HepG2 (cell line): ENCODE data around the gene NSMCE1. TPM values are rescaled to one million over a fixed set of nuclear protein-coding genes. Genes with fewer than 3 reads are reported as not detected.
A peak's percentile ranks its signal among the peaks of the same experiment; 100 is the strongest.

Source experiments
- CBX2 ChIP-seq, 2 experiments: fragments of 200-600 bp in 1 of 2; sonication (generic); formaldehyde crosslinking in 1 of 2; IDR thresholded peaks; 2 replicates each; pipeline versions ENCODE4 v1.7.0 to v1.8.1; 2018 to 2022; ENCODE audit warnings: low read depth in 2 of 2, low read length in 1 of 2, mild to moderate bottlenecking in 1 of 2, missing genetic modification reagents in 1 of 2
- CEBPB ChIP-seq: IDR thresholded peaks from 2 replicates; pipeline ENCODE4 v1.6.1; 2011; ENCODE audit warnings: low read depth, low read length, improper control_type of control experiment, borderline replicate concordance
- EED ChIP-seq: sonication (generic); formaldehyde crosslinking; IDR thresholded peaks from 2 replicates; pipeline ENCODE4 v1.5.0; 2020; ENCODE audit warnings: mild to moderate bottlenecking, missing genetic modification reagents
- EP300 ChIP-seq, 3 experiments: sonication (generic) in 1 of 3; formaldehyde crosslinking in 1 of 3; IDR thresholded peaks; 2 replicates each; pipeline versions ENCODE4 v1.5.1 to v1.6.1; 2011 to 2020; ENCODE audit warnings: low read depth in 2 of 3, low read length in 2 of 3, borderline replicate concordance in 1 of 3, improper control_type of control experiment in 1 of 3, mild to moderate bottlenecking in 1 of 3, missing genetic modification reagents in 1 of 3, moderate library complexity in 1 of 3
- FOXK1 ChIP-seq: sonication (generic); formaldehyde crosslinking; IDR thresholded peaks from 2 replicates; pipeline ENCODE4 v1.4.0; 2020; ENCODE audit warnings: low read depth, missing genetic modification reagents, borderline replicate concordance
- LCORL ChIP-seq, 2 experiments: fragments of 450-650 bp in 1 of 2; sonication (generic) in 1 of 2; formaldehyde crosslinking in 1 of 2; IDR thresholded peaks; 2 replicates each; pipeline versions ENCODE4 v1.5.0 to v1.6.1; 2017 to 2020; ENCODE audit warnings: antibody characterized with exemption in 1 of 2, missing genetic modification reagents in 1 of 2
- MAF1 ChIP-seq: sonication (generic); formaldehyde crosslinking; IDR thresholded peaks from 2 replicates; pipeline ENCODE4 v1.5.0; 2020; ENCODE audit warnings: missing genetic modification reagents, borderline replicate concordance
- MAFK ChIP-seq, 2 experiments: IDR thresholded peaks in 1 of 2; conservative IDR thresholded peaks in 1 of 2; 2 replicates each; pipeline ENCODE4 v1.6.1; 2011; ENCODE audit warnings: improper control_type of control experiment in 2 of 2, low read length in 2 of 2
- PHF21A ChIP-seq: sonication (generic); formaldehyde crosslinking; IDR thresholded peaks from 2 replicates; pipeline ENCODE4 v1.5.0; 2020; ENCODE audit warnings: mild to moderate bottlenecking, missing genetic modification reagents
- RFX1 ChIP-seq: fragments of 450-650 bp; IDR thresholded peaks from 2 replicates; pipeline ENCODE4 v1.6.1; 2017
- SATB2 ChIP-seq: sonication (generic); formaldehyde crosslinking; IDR thresholded peaks from 2 replicates; pipeline ENCODE4 v1.5.0; 2020; ENCODE audit warnings: missing genetic modification reagents
- SIN3B ChIP-seq: fragments of 150-350 bp; IDR thresholded peaks from 2 replicates; pipeline ENCODE4 v1.6.1; 2014; ENCODE audit warnings: low read length
- TOPORS ChIP-seq: sonication (generic); formaldehyde crosslinking; IDR thresholded peaks from 2 replicates; pipeline ENCODE4 v1.8.0; 2023; ENCODE audit warnings: mild to moderate bottlenecking, missing genetic modification reagents
- ZEB1 ChIP-seq: IDR thresholded peaks from 2 replicates; pipeline ENCODE4 v1.6.1; 2012; ENCODE audit warnings: mild to moderate bottlenecking, low read depth, inconsistent platforms; ENCODE audit not compliant: insufficient replicate concordance
- ZNF17 ChIP-seq: sonication (generic); formaldehyde crosslinking; IDR thresholded peaks from 2 replicates; pipeline ENCODE4 v1.5.0; 2020; ENCODE audit warnings: mild to moderate bottlenecking, missing genetic modification reagents
- ZNF263 ChIP-seq: sonication (generic); formaldehyde crosslinking; IDR thresholded peaks from 2 replicates; pipeline ENCODE4 v1.4.0; 2020; ENCODE audit warnings: missing genetic modification reagents
- ZNF563 ChIP-seq: sonication (generic); formaldehyde crosslinking; IDR thresholded peaks from 2 replicates; pipeline ENCODE4 v1.8.0; 2022; ENCODE audit warnings: mild to moderate bottlenecking, moderate library complexity, missing genetic modification reagents
- ZNF614 ChIP-seq: IDR thresholded peaks from 2 replicates; pipeline ENCODE4 v1.6.1; 2018; ENCODE audit warnings: missing biosample characterization, missing genetic modification reagents, inconsistent platforms, borderline replicate concordance
- polyA plus RNA-seq, 8 experiments: library from polyadenylated mRNA; depleted of rRNA in 3 of 8; stranded (reverse) in 7 of 8; unstranded in 1 of 8; fragments of >200 nt; fragmentation: Illumina TruSeq in 4 of 8; extraction: Trizol in 4 of 8; gene quantifications; 2 replicates each; pipeline versions ENCODE4 v1.2.1 to v1.2.3, GENCODE V29; 2011 to 2016; ENCODE audit warnings: low read depth in 4 of 8, missing spikeins in 1 of 8, mixed read lengths in 1 of 8; ENCODE audit not compliant: insufficient read depth in 1 of 8
- total RNA-seq, 5 experiments: library from RNA; depleted of rRNA; stranded (reverse); fragments of >200 nt; fragmentation: Illumina TruSeq; extraction: Trizol; gene quantifications; 2 replicates each; pipeline ENCODE4 v1.2.3, GENCODE V29; 2016; ENCODE audit warnings: low read depth in 1 of 5
- TF ChIP-seq, protein P1 (sequence below): sonication (generic); formaldehyde crosslinking; IDR thresholded peaks from 2 replicates; pipeline ENCODE4 v1.4.0; 2020; ENCODE audit warnings: missing genetic modification reagents
- TF ChIP-seq, protein P2 (sequence below): sonication (generic); formaldehyde crosslinking; IDR thresholded peaks from 2 replicates; pipeline ENCODE4 v1.5.1; 2020; ENCODE audit warnings: mild to moderate bottlenecking, missing genetic modification reagents, moderate library complexity
- TF ChIP-seq, protein P3 (sequence below): fragments of 450-650 bp; IDR thresholded peaks from 2 replicates; pipeline ENCODE4 v1.6.1; 2017
- TF ChIP-seq, protein P4 (sequence below): sonication (generic); formaldehyde crosslinking; IDR thresholded peaks from 2 replicates; pipeline ENCODE4 v1.4.0; 2020; ENCODE audit warnings: missing genetic modification reagents

The NSMCE1 gene
- total and polyA plus RNA-seq, 2 of the 13 experiments (the other 11 are each of a cell fraction or from before 2014, with no cell fraction given): 42.7 to 52.9 TPM

DNA sequence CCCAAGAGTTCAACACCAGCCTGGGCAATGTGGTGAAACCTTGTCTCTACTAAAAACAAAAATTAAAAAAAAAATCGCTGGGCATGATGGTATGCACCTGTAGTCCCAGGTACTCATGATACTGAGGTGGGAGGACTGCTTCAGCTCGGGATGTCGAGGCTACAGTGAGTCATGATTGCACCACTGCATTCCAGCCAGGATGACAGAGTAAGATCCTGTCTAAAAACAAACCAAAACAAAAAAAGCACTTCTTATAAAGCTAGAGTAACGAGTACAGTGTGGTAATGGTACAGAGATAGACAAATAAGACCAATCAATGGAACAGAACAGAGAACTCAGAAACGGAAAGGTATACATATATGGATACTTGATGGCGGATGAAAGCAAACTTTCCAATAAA lies 4.4 kb downstream of the NSMCE1 start (continued):
- TF ChIP-seq LCORL (IDR thresholded peaks at IDR 0.05) (peak; percentile 78; the same call in 1 of the 2 replicates), LCORL (CRISPR knock-in tag; IDR thresholded peaks at IDR 0.05) (peak; percentile 89), ZNF17 (CRISPR knock-in tag) (no peak), SIN3B (no peak), MAF1 (no peak), CEBPB (peak; percentile 95), EP300 (IDR thresholded peaks at IDR 0.05; ENCODE audit: low read depth in 2 of 2, low read length in 2 of 2) (peak; percentile 63 to 77; a peak in 2 of 4 replicates), EP300 (CRISPR knock-in tag; IDR thresholded peaks at IDR 0.05; ENCODE audit: borderline replicate concordance) (peak; percentile 57; the same call in 1 of the 2 replicates), TOPORS (no peak), ZNF263 (CRISPR knock-in tag) (peak; percentile 99), FOXK1 (CRISPR knock-in tag) (peak; percentile 65; the same call in 1 of the 2 replicates), MAFK (conservative IDR thresholded peaks at IDR 0.05 in 1 of 2, IDR thresholded peaks at IDR 0.05 in 1 of 2; ENCODE audit: low read length in 2 of 2) (no peak), CBX2 (IDR thresholded peaks at IDR 0.05; ENCODE audit: low read depth, low read length) (no peak), CBX2 (CRISPR knock-in tag; IDR thresholded peaks at IDR 0.05; ENCODE audit: low read depth) (no peak), RFX1 (no peak), ZNF563 (CRISPR knock-in tag) (no peak), ZEB1 (peak; percentile 91), EED (CRISPR knock-in tag) (no peak), ZNF614 (CRISPR knock-in tag) (peak; percentile 69; the same call in 1 of the 2 replicates), PHF21A (CRISPR knock-in tag) (no peak), SATB2 (CRISPR knock-in tag) (no peak)
- TF ChIP-seq, protein P1, sequence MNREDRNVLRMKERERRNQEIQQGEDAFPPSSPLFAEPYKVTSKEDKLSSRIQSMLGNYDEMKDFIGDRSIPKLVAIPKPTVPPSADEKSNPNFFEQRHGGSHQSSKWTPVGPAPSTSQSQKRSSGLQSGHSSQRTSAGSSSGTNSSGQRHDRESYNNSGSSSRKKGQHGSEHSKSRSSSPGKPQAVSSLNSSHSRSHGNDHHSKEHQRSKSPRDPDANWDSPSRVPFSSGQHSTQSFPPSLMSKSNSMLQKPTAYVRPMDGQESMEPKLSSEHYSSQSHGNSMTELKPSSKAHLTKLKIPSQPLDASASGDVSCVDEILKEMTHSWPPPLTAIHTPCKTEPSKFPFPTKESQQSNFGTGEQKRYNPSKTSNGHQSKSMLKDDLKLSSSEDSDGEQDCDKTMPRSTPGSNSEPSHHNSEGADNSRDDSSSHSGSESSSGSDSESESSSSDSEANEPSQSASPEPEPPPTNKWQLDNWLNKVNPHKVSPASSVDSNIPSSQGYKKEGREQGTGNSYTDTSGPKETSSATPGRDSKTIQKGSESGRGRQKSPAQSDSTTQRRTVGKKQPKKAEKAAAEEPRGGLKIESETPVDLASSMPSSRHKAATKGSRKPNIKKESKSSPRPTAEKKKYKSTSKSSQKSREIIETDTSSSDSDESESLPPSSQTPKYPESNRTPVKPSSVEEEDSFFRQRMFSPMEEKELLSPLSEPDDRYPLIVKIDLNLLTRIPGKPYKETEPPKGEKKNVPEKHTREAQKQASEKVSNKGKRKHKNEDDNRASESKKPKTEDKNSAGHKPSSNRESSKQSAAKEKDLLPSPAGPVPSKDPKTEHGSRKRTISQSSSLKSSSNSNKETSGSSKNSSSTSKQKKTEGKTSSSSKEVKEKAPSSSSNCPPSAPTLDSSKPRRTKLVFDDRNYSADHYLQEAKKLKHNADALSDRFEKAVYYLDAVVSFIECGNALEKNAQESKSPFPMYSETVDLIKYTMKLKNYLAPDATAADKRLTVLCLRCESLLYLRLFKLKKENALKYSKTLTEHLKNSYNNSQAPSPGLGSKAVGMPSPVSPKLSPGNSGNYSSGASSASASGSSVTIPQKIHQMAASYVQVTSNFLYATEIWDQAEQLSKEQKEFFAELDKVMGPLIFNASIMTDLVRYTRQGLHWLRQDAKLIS (CRISPR knock-in tag): no peak
- TF ChIP-seq, protein P2, sequence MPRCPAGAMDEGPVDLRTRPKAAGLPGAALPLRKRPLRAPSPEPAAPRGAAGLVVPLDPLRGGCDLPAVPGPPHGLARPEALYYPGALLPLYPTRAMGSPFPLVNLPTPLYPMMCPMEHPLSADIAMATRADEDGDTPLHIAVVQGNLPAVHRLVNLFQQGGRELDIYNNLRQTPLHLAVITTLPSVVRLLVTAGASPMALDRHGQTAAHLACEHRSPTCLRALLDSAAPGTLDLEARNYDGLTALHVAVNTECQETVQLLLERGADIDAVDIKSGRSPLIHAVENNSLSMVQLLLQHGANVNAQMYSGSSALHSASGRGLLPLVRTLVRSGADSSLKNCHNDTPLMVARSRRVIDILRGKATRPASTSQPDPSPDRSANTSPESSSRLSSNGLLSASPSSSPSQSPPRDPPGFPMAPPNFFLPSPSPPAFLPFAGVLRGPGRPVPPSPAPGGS (CRISPR knock-in tag): no peak
- TF ChIP-seq, protein P3, sequence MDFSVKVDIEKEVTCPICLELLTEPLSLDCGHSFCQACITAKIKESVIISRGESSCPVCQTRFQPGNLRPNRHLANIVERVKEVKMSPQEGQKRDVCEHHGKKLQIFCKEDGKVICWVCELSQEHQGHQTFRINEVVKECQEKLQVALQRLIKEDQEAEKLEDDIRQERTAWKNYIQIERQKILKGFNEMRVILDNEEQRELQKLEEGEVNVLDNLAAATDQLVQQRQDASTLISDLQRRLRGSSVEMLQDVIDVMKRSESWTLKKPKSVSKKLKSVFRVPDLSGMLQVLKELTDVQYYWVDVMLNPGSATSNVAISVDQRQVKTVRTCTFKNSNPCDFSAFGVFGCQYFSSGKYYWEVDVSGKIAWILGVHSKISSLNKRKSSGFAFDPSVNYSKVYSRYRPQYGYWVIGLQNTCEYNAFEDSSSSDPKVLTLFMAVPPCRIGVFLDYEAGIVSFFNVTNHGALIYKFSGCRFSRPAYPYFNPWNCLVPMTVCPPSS: no peak
- TF ChIP-seq, protein P4, sequence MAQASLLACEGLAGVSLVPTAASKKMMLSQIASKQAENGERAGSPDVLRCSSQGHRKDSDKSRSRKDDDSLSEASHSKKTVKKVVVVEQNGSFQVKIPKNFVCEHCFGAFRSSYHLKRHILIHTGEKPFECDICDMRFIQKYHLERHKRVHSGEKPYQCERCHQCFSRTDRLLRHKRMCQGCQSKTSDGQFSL (CRISPR knock-in tag): no peak
